ENCODE measurements around the gene SLC22A23.
"Not testable (repeated sequence)": the region's sequence is repeated elsewhere in the genome, so short reads cannot be mapped to it uniquely, and the experiment has no call there.

Gene SLC22A23

DNA sequence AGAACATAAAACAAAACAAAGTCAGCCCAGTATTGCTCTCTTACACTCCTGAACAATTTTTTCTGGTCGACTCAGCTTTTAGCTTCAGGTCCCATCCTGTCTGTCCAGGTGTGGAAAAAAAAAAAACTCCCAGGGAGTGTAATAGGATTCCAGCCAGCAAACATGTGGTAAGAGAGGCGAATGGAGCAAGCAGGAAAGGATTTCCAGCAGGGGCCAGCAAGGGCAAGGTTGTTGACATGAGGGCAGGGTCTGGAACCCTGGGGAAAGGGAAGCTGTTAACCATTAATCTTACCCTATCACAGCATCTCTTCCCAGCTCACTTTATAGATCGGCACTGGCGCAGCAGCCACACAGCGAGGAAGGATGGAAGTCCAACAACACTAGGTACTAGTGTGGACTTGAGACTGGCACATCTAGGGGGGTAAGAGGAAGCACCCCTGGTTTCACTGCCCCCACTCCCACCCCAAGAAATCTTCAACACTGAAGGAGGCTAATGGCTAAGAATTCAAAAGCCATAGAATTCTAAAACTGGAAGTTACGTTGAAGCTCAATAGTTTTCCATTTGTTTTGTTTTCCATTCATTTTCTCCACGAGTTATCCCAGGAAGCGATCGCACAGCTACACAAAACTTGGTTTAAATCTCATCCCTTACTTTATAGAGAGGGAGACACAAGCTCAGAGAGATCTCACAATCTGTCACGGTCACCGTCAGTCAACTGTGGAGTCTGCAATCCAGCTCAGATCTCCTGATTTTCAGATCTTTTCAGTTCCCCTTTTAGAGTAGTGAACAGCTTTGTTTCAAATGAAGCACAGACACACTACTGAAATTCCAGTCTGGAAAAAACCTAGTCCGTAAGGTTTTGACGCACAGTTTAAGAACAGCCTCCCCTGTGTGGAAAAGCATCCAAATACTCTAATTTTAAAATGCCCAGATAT, 53.3 kb downstream of the SLC22A23 start:
- no peak for DNase-seq

DNA sequence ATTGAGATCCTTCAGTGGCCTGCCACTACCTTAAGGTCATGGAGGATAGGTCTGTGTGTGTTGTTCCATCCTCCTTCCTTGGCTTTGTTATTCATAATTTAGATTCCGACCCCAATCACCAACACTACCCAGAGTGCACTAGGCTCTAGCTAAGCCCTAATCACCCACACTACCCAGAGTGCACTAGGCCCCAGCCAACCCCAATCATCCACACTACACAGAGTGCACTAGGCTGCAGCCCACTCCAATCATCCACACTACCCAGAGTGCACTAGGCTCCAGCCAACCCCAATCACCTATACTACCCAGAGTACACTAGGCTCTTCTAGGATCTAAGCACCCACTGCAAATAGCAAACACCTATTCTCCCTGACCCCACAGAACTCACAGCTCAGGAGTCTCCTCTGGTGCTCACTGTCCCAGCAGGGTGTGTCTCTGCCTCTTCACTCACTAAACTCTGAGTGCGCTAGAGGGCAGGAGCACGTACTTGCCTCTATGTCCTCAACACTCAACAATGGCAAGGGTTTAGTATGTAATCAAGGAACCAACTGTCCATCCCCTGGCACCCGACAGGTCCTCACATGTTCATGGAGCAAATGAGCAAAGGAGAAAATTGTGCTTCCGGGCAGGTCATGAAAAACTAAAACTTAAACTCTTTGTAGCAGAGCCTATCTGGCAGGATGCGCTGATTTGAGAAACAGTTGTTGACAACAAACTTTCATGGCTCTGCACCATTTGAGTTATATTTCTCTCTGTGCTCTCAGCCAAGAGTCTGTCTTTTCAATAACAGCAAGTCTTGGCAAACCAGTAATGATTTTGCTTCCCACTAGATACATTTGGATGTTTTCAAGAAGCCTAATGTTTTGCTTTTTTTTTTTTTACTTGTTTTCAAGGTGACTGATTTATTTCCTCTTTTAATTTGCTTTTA, 54.3 kb downstream of the SLC22A23 start:
- DNase-seq: no peak

DNA sequence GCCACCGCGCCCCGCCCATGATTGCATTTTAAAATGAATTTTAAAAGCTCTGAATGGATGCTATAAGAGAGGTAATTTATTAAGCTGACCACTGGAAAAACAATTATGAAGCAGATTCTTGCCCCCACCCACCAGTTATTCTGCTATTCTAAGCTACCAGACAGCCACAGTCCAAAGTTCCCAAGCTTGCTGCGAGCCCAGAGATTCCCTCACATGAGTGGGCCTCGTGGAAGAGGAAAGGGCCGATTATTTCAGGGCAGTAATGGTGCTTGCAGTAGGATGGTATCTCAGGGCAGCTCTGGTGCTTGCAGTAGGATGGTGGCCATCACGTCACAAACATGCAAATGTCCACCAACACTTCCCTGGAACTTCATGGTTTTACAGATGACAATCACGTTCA, 56.7 kb downstream of the SLC22A23 start:
- no peak for DNase-seq

DNA sequence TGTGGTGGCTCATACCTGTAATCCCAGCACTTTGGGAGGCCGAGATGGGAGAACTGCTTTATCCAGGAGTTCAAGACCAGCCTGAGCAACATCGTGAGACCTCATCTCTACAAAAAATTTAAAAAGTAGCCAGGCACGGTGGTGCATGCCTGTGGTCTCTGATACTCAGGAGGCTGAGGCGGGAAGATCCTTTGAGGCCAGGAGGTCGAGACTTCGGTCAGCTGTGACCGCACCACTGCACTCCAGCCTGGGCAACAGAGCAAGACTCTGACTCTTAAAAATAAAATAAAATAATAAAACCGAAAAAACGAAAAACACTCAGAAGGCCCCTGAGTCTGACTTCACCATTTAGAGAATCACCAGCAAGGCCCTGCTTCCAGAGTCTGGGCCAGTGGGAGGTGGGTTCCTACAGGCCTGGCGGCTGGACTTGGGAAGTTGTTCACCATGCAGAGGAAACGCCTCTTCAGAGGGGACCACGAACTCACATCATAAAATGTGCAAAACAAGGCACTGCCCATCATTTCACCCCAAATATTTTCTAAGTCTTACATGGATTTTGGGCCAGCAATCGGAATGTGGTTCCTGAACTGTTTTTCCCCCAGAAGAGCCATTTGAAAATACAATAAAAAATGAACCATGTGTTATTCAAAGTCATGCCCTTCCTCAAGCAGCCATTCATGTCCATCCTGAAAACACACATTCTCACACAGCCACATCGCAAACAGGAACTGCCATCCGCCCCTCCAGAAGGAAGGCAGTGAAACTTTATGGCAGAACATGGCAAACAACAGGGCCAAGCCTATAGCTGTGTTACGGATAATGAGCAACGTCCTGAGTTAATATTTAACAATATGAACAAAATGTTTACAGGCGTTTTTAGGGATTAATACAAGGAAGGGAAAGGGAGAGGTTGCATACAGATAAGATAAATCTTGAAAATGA, 57.8 kb downstream of the SLC22A23 start:
- DNase-seq: no peak

DNA sequence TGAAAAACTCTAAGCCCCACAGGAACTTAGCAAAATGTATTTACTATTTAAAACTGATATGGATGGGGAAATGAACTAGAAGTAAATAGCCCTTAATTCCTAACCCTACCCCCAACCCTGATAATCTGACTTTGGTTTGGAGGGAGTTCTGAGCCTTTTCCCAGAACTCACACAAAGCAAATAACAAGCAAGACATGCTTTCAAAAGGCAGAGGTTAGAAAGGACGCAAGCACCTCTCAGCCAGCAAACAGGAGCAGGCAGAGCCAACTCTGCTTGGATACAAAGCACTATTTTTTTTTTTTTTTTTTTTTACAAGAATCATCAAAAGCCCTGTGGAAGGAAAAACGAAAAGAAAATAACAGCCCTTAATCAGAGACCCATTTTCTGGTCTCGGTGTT, 58.7 kb downstream of the SLC22A23 start:
- DNase-seq: no peak

DNA sequence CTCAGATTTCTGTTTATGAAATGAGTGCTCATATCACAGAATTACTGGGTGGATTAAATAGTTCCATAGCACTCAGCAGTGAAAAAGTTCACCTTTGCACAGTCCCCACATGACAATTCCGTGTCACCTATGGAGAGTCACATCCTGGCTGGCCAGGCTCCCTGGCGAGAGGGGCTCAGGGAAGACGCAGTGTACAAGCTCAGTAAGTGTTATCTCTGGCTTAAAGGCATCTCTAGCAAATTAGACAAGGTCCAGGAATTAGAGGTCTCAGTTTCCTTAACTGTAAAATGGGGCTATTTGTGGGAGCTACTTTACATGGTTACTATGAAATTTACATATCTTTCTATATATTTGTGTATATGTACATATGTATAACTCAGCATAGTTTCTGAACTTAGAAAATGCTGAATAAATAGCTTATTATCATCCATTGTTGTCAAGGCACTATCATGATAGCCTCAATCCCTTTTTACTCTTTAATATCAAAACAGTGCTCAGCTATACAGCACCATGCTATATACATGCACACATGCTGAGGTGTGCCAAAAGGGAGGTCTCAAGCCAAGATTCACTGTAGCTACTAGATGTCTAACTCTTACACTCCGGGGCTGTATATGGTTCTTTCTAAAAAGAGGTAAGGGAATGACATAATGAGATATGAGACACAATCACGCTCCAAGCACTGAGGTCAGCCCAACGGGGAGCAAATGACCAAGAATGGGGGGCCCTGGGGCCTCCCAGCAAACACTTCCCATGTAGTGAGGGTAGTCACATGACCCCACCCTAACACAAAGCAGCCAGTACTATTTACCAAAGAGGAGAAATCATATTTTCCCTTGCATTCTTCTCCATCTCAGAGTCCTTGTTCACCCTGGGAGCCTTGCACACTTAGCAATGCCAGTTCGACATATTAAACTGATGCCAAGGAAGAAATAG, 59.4 kb downstream of the SLC22A23 start:
- no peak for DNase-seq

DNA sequence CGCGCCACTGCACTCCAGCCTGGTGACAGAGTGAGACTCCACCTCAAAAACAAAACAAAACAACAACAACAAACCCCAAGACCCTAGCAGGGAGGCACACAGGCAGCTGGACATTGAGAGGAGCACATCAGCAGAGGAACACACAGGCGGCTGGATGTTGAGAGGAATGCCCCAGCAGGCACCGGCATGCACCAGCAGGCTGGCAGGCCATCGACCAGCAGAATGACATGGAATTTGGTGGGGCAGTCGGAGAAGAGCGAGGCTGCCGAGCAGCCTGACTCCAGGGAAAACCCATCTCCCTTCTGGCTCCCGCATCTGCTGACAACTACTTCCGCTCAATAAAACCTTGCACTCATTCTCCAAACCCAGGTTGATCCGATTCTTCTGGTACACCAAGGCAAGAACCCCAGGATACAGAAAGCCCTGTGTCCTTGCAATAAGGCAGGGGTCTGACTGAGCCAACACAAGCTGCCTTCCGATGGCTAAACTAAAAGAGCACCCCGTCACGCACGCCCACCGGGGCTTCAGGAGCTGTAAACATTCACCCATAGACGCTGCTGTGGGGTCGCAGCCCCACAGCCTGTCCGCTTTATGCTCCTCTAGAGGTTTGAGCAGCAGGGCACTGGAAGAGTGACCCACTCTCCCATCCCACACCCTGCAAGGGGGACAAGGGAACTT, 60.2 kb downstream of the SLC22A23 start:
- no peak for DNase-seq

DNA sequence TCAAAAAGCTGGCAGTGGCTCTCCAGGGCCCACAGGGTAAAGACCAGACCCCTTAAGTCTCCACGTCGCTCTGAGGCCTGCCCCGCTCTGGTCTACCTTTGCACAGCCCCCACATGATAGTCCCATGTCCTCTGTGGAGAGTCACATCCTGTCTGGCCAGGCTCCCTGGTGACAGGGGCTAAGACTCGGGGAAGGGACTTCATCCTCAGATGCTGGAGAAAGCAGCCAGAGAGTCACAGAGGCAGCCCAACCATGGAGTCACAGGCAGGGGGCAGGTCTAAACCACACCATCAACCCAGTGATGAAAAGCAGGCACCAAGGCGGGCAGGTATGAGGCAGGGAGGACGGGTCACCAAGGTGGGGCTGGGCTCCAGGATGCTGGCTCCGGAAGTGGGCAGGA, 62.2 kb downstream of the SLC22A23 start:
- DNase-seq: no peak

DNA sequence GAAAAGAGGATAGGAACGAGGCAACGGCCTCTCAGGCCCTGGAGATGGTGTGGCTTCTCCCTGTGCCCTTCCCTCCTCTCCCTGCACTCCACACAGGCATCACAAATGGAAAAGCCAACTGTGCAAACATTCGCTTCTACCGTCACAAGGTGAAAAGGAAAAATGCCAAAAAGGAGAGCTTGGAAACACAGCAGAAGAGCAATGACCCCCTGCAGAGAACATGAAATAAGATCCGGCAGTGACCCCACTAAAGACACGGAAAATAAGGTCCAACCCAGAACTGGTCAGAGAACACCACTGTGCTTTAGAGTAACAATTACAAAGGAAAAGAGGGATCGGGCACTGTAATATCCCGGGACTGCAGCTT, 63.0 kb downstream of the SLC22A23 start:
- DNase-seq: no peak

DNA sequence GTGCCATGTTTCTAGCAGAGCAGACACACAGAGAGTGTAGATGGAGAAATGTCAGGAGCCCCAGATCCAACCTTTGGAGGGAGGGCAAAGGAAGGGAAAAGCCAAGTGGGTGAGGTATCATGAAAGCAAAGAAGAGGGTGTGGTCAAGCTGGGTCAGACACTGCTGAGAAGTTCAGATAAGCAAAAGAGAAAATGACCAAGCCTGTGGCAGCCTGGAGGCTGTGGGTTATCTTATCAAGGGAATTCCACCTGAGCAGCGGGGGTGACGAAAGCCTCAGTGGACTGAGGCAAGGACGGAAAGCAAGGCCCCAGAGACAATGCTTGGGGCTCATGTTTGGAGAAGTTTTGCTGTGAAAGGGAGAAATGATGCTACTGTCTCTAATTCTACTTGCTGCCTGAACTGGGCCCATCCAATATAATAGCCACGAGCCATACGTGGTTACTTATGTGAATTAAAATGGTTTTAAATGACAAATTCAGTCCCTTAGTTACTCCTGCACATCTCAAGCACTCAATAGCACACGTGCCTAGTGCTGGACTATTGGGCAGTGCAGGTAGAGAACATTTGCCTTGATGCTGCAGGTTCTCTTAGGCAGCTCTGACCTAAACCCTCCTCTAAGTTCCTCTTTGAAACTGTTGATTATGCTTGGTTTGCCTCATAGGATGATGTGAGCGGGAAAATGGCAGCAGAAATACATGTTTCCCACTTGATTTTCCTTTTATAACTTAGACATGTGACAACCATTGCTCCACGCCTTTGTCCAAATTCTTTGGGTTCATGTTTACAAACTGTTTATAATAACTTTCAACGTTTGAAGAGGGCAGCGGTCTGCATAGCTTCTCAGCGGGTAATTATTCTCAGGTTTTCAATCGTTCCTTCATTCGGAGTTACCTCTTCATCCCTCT, 63.7 kb downstream of the SLC22A23 start:
- DNase-seq: no peak

DNA sequence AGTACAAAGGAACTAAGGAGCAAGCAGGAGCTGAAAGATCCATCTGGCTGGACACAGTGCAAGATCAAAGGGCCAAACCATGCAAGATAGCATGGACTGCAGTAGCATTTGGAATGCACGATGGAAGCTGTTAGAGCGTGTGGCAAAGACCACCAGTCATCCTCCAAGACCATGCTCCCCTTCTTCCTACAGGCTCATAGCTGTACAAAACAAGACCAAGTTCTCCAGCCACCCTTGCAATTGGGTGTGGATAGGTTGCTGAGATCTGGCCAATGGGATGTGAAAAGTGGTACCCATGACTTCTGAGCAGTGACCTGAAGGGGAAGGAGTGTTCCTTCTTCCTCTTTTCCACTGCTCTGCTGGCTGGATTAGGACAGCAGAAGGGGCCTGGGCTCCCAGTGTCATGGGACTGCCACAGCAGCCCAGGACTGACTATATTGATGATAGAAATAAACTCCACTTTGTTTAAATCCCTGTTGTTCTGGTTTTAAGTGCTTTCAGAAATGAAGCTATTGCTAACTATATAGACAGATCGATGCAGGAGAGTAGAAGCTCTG, 64.9 kb downstream of the SLC22A23 start:
- DNase-seq: no peak

DNA sequence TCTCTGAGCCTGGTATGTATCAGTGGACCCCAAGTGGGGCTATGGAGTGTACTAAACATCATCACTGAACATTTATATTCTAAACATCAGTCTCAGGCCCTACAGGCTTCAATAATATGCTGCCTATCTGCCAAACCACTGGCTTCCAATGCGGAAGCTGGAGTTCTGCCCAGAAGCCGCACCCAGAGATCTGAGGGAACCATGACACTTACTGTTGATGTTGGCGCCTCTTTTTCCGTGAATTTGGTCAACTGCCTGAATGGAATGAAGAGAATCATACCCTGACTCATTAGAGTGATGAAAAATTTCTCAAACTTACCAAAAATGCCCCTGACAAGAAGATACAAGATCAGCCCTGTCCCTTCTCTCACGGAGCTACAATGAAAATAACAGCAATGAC, 66.2 kb downstream of the SLC22A23 start:
- DNase-seq: peak; percentile 54

DNA sequence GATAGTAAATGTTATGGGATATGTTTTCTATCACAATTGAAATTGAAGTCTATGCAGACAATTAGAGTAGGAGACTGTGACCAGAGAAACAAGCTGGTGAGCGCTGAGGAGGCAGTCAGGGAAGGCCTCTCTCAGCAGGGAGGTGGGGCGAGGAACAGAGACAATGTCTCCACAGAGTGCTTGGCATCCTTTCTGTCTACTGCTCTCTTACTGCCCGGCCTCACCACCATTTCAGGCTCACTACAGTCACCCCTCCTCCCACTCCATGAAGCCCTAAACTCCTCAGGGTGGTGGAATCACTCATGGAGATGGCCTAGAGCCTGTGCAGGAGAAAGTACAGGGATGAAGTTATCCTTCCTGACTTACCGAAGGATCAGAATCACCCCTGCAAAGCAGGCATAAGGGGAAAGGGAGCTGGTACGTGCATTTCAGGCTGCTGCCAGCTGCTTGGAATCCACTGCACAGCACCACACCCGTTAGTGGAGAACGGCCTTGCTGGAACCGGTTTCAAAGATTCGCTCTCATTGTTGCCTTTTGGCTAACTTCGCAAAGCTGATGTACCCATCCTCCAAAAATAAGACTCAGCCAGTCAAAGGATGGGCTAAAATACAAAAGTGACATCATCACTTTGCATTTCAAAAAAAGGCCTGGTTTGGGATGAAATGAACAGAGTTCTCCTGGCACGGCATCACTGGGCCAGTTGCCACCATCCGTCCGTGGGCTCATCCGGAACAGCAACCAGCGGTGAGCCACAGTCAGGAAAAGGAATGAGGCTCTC, 67.3 kb downstream of the SLC22A23 start:
- DNase-seq: no peak

DNA sequence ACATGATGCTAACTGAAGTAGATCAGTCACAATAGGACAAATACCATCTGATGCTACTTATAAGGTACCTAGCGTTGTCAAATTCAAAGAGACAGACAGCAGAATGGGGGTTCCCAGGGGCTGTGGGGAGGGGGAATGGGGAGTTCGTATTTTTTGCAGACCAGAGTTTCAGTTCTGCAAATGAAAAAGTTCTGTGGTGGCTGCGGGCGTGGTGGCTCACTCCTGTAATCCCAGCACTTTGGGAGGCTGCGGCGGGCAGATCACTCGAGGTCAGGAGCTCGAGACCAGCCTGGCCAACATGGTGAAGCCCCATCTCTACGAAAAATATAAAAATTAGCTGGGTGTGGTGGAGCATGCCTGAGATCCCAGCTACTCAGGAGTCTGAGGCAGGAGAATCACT, 68.1 kb downstream of the SLC22A23 start:
- no peak for DNase-seq

DNA sequence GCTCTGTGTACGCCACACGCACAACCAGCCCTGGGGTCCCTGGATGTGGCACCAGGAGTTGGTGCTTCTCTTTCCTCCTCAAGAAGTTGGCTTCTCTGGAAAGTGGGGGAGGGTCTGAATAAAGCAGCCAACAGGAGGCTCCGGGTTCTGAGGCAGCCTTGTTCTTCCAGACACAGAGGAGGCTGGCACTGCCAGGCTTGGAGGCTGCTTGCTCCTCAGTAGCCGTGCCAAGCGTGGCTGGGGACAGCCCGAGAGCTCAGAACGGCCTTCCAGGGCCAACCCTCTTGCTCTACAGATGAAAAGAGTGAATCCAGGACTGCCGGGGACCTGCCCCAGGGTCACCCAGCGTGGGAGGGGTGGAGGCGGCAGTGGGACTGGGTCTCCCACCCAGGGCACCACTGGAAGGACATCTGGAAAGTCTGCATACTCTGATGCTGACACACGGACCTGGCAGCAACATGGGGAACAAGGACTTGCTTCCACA, 70.4 kb downstream of the SLC22A23 start:
- no peak for DNase-seq

DNA sequence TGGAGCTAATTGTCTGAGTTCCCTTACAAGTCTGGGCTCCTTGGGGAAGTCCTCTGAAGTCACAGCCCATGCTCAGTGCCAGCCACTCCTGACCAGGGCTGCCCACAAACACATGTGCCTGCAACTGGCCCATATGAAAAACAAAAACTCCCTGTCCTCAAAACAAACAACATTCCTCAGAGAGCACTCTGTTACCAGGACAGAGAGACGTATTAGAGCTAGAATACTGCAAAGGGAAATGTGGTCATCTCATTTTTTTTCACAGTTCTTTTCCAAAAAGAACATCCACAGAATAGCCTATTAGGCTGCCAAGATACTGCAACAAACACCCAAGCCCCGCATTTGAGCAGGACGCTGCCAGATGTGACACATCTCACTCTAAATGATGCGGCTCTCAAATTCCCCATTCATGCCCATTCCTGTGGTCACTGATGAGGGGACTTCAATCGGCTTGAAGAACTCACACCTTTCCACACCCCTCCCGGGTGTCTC, 71.1 kb downstream of the SLC22A23 start:
- DNase-seq: no peak

DNA sequence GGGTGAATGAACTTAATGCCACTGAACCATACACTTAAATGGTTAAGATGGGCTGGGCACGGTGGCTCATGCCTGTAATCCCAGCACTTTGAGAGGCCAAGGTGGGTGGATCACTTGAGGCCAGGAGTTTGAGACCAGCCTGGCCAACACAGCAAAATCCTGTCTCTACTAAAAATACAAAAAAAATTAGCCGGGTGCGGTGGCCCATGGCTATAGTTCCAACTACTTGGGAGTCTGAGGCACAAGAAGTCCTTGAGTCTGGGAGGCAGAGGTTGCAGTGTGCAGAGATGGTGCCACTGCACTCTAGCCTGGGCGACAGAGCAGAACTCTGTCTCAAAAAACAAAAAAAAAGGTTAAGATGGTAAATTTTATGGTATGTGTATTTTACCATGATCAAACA, 71.7 kb downstream of the SLC22A23 start:
- DNase-seq: not testable (repeated sequence)

Data from eye (tissue), 1 donor.